ENCODE measurements around the gene MAP2K3. TPM values are rescaled to one million over a fixed set of nuclear protein-coding genes. Genes with fewer than 3 reads are reported as not detected.

Gene MAP2K3
- total and polyA plus RNA-seq, 2 of the 4 experiments (the other 2 are of a cell fraction), result 23.5 to 82.2 TPM

GRCh38 chr17:21248500-21248899 is 36.0 kb upstream of the MAP2K3 start:
- no TSS peak for BruUV-seq (replicated peaks)
- CTCF ChIA-PET, result no interaction called here
- Histone ChIP-seq H3K4me3 (ENCODE audit: insufficient read depth, low read depth, low read length) (no peak overlapping the region), H4K91ac (ENCODE audit: insufficient read depth, low read depth, low read length) (no peak overlapping the region), H4K5ac (ENCODE audit: low read depth, low read length) (no peak overlapping the region), H2AFZ (replicated peaks; ENCODE audit: low read length, poor library complexity) (no peak overlapping the region), H3K56ac (ENCODE audit: extremely low read depth, insufficient read depth, low read length) (no peak overlapping the region), H3K14ac (replicated peaks; ENCODE audit: low read depth, low read length) (no peak overlapping the region), H2AK5ac (ENCODE audit: low read depth, low read length) (no peak overlapping the region), H2BK120ac (ENCODE audit: low read depth, low read length) (no peak overlapping the region), H3K27ac (ENCODE audit: insufficient read depth, low read length) (no peak overlapping the region), H2AK9ac (replicated peaks; ENCODE audit: low read depth, low read length, poor library complexity) (no peak overlapping the region), H3K23ac (ENCODE audit: low read depth, low read length) (no peak overlapping the region), H4K20me1 (ENCODE audit: insufficient read depth, low read length) (peaks cover 11% of the 10 kb centered on the region; the same call in 1 of the 2 replicates), H3K4ac (ENCODE audit: low read depth, low read length) (no peak overlapping the region), H3K27me3 (ENCODE audit: control insufficient read depth, insufficient read depth, low read length) (no peaks in the 10 kb centered on the region), H3K18ac (ENCODE audit: low read depth, low read length) (no peak overlapping the region), H2BK20ac (ENCODE audit: low read depth, low read length) (no peak overlapping the region), H3K4me2 (ENCODE audit: low read depth, low read length) (no peak overlapping the region), H2BK15ac (ENCODE audit: low read depth, low read length) (no peak overlapping the region), H3K9ac (ENCODE audit: low read depth, low read length) (no peak overlapping the region), H3K79me1 (ENCODE audit: low read depth in 1 of 2, low read length in 2 of 2) (peaks cover 0 to 17% of the 10 kb centered on the region in 2 experiments; a peak in 3 of 4 replicates), H3K9me1 (ENCODE audit: insufficient read depth, low read length) (no peaks in the 10 kb centered on the region), H4K8ac (ENCODE audit: low read depth in 2 of 2, low read length in 2 of 2) (no peak overlapping the region), H3K4me1 (ENCODE audit: control insufficient read depth, insufficient read depth, low read length) (peaks cover 6% of the 10 kb centered on the region), H3K9me3 (ENCODE audit: control insufficient read depth, insufficient read depth, low read length) (no peaks in the 10 kb centered on the region), H3K36me3 (ENCODE audit: control insufficient read depth, insufficient read depth, low read length) (no peaks in the 10 kb centered on the region), H2BK5ac (ENCODE audit: low read depth, low read length, poor library complexity, severe bottlenecking) (no peak overlapping the region)
- WGBS, 2 experiments (ENCODE audit: extremely low coverage in 2 of 2, insufficient read length in 1 of 2), result 83% methylated on average over 3 of the region's 4 CpGs; no CpG with 5 or more reads in 1 of the 2 experiments
- POLR2A ChIA-PET (ENCODE audit: unreplicated experiment), result no interaction called here
- intact Hi-C loops (cut with micrococcal nuclease) (no loop called here), dilution Hi-C loops (cut with HindIII; ENCODE audit: low sequenced_read_pairs, unreplicated experiment) (no loop called here), in situ Hi-C loops (cut with MboI; ENCODE audit: low sequenced_read_pairs) (no loop called here)
- ATAC-seq (ENCODE audit: low read depth) (no peak), DNase-seq (no peak)
- no peak for TF ChIP-seq USF2 (IDR thresholded peaks at IDR 0.05; ENCODE audit: low read depth, low read length)
- no peak for TF ChIP-seq CHD1 (IDR thresholded peaks at IDR 0.05; ENCODE audit: low read depth, low read length)
- no peak for TF ChIP-seq POLR2A (IDR thresholded peaks at IDR 0.05; ENCODE audit: low read depth, low read length)
- no peak for TF ChIP-seq NFE2L2 (IDR thresholded peaks at IDR 0.05; ENCODE audit: low read depth, low read length)
